Jurkat, Clone E6-1 (cell line): ENCODE results near the gene MALRD1.

Experiments
- DNase-seq: peaks from one replicate; pipeline ENCODE4 v3.0.0-alpha.2; 2011; ENCODE audit warnings: low read depth, low spot score
- H3K4me3 ChIP-seq: 2 replicates; pipeline ENCODE4 v1.5.1; 2011; ENCODE audit warnings: mild to moderate bottlenecking, low read length, control low read depth, moderate library complexity

MALRD1 gene

GRCh38 chr10:19656420-19657042 lies 607.9 kb downstream of the MALRD1 start:
- no peak overlapping the region for H3K4me3 ChIP-seq
- no peak for DNase-seq

GRCh38 chr10:19658131-19658530 lies 609.5 kb downstream of the MALRD1 start:
- no peak for DNase-seq
- H3K4me3 ChIP-seq = no peak overlapping the region

DNA sequence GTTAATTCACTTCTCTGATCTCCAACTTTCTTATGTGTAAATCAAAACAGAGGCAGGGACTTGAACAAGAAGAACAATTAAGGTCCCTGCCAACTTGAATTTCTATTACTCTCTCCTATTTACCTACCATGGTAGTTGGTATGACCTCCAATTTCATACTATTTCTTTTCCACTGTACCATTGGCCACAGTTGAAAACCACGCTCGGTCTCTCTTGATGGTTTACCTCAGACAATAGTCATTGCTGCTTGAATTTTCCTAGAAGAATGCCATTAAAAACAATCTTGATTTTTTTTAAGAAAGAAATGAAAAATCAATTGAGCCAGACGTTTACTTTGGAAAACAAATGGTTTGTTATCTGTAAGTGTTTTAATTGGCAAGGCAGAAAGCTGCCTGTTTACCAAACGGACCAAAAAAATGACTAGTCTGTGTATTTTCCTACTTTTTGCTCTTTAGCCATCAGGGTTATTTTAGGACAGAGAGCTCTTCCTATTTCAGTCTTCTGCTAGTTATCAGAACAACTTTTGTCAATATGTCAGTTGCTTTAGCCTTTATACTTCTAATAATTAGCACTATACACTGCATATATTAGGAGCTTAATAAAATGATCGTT lies 610.1 kb downstream of the MALRD1 start:
- DNase-seq = no peak
- no peak overlapping the region for H3K4me3 ChIP-seq

DNA sequence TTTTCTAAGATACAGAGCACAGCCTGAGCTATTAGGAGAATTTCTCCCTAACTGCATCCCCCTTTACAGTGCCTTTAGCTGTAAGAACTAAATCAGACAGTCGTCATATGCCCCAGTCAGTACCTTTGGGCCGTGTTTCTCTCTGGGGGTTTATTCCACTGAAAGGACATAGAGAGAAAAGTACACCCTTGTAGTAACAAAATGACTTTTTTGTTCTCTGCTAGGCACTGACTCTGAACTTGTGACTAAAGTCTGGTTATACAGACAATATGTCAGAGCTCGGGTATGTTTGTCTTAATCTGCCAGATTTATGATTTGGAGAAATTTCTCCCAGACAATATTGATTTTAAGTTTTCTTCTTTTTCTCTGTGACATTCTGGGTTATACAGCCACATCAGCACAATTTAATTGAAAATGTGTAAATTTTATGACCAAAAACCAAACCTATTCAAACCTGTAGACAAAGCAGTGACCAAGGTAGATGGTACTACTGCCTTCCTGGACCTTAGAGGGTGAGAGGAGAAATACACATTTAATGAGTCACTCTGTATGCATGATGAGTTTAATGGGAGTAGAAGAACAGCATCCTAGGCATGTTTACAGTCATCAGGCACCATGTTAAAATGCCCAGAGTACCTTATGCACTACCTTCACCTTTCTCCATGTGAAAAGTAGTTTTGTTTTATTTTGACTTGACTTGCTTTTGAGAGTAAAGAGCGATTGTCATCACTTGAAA lies 611.5 kb downstream of the MALRD1 start:
- no peak for DNase-seq
- no peak overlapping the region for H3K4me3 ChIP-seq

- no peak for DNase-seq
- H3K4me3 ChIP-seq = no peak overlapping the region
These were observed 614.7 kb downstream of the MALRD1 start for GRCh38 chr10:19663344-19663743.

- no peak overlapping the region for H3K4me3 ChIP-seq
- no peak for DNase-seq
These were observed 619.5 kb downstream of the MALRD1 start for GRCh38 chr10:19668116-19668515.

DNA sequence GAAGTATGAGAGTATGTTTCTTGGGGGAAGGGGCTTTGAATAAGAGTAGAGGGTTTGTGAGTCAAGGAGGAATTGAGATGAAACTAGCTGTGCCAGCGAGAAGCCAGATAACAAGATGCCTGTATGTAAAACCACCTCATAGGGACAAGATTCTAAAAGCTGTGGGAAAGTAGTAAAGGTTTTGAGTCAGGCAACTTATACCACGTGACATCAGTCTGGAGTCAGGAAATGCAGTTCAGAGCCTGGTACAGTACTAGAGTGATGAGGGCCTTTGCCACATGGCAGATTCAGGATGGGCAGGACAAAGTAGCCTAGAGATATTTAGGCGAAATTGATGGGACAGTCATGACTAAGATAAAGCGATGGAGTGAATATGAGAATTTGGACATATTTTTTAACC lies 627.5 kb downstream of the MALRD1 start:
- no peak for DNase-seq
- H3K4me3 ChIP-seq = no peak overlapping the region

DNA sequence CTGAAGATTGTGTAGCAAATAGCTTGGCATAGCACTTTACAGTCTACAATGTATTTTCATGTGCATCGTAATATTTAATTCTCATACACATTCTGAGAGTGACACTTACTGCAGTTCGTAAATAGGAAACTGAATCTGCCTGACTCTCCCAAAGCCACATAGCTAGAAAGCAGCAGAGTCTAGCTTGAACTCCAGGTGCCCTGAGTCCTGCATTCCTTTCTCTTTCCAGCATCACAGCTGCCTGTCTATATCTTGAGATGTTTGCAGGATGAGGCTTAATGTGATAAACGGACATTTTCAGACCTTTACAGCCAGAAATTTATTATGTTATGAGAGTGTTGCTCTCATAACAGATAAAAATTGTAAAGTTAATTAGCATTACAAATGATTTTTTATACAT lies 634.8 kb downstream of the MALRD1 start:
- no peak overlapping the region for H3K4me3 ChIP-seq
- DNase-seq = no peak

GRCh38 chr10:19683960-19684359 lies 635.4 kb downstream of the MALRD1 start:
- no peak for DNase-seq
- H3K4me3 ChIP-seq = no peak overlapping the region

DNA sequence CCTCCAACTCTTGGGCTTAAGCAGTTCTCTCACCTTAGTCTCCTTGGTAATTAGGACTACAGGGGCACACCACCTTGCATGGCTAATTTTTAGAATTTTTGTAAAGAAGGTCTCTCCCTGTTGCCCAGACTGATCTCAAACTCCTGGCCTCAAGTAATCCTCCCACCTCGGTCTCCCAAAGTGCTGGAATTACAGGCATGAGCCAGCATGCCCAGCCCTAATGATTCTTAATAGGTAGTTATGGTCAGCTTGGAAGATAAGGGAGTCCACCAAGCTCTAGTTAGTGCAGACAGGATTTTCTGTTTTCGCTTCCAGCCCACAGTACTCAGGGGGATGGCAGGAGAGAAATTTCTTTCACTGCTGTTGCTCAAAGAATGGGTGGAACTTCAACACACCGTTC lies 639.7 kb downstream of the MALRD1 start:
- no peak for DNase-seq
- no peak overlapping the region for H3K4me3 ChIP-seq

GRCh38 chr10:19689231-19689630 lies 640.6 kb downstream of the MALRD1 start:
- H3K4me3 ChIP-seq = no peak overlapping the region

GRCh38 chr10:19699299-19699698 lies 650.7 kb downstream of the MALRD1 start:
- DNase-seq = no peak
- H3K4me3 ChIP-seq = no peak overlapping the region

More at GRCh38 chr10:19689231-19689630, 640.6 kb downstream of the MALRD1 start:
- no peak for DNase-seq

DNA sequence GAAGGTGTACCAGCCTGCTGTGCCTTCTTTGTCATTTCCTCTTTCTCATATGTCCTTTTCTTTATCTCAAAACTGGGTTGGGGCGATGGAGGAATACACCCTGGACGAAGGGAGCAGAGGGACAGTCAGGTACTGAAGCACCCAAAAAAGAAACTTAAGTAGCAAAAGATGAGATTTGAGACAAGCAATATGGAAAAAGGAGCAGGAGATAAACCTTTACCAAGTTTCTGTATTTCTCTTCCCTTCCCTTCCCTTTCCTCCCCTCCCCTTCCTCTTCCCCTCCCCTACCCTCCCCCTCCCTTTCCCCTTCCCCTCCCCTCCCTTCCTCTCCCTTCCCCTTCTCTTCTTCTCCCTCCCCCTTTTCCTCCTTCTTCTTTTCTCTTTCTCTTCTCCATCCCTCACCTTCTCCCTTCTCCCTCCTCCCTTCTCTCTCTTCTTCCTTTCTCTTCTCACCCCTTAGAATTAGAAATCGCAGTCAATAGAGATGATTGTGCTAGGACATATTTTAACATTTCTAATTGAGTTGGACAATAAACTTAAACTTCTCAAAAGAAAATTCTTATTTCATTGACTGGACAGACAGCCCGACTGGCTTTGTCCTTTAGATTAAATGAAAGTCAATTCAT lies 652.9 kb downstream of the MALRD1 start:
- no peak for DNase-seq
- no peak overlapping the region for H3K4me3 ChIP-seq

DNA sequence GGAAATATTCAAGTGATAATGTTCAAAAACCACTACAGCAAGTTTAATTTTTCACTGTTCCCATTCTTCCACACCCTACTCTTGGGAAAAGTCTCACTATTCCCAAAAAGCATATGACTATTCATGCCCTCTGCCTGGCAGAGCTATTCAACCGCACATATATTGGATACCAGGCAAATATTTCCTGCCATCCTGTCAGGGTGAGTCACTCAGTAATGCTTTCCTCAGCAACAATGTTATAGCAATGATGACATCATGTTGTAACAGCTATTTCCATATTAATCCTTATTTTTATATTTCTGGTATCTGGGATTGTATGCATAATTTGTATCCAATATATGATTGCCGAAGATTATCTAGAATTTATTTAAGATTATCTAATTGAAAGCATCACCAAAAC lies 653.6 kb downstream of the MALRD1 start:
- no peak for DNase-seq
- no peak overlapping the region for H3K4me3 ChIP-seq

- H3K4me3 ChIP-seq = no peak overlapping the region
- DNase-seq = no peak
These were observed 655.9 kb downstream of the MALRD1 start for GRCh38 chr10:19704544-19704943.

- DNase-seq = no peak
- no peak overlapping the region for H3K4me3 ChIP-seq
These were observed 656.6 kb downstream of the MALRD1 start for GRCh38 chr10:19705250-19705649.

DNA sequence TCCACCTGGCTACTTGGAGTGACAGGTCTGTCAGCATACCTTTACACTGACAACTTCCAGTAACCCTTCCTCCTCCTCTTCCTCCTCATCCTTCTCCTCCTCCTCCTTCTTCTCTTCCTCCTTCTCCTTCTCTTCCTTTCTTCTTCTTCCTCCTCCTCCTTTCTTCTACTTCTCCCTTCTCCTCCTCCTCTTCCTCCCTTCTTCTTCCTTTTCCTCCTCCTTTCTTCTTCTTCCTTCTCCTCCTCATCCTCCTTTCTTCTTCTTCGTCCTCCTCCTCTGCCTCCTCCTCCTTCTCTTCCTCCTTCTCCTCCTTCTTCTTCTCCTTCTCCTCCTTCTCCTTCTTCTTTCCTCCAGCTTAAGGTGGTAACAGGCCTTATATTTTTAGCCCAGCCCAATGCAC lies 658.3 kb downstream of the MALRD1 start:
- DNase-seq = no peak
- no peak overlapping the region for H3K4me3 ChIP-seq

- no peak overlapping the region for H3K4me3 ChIP-seq
- DNase-seq = no peak
These were observed 658.8 kb downstream of the MALRD1 start for GRCh38 chr10:19707376-19707775.

DNA sequence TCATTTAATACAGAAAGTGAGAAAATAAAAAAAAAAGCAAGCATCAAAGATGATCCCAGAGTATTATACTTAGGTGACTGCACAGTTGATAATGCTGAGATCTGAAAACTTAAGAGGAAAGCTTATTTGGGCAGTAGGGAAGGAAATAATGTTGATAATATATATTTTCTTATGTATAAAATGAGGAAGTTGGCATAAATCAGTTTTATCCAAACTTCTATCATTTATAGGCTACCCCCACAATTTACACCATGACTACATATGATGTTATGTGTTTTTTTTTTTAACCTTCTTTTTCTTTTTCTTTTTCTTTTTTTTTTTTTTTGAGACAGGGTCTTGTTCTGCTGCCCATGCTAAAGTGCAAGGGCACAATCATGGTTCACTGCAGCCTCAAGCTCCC lies 659.4 kb downstream of the MALRD1 start:
- no peak overlapping the region for H3K4me3 ChIP-seq
- DNase-seq = no peak

GRCh38 chr10:19710600-19710999 lies 662.0 kb downstream of the MALRD1 start:
- DNase-seq = no peak
- no peak overlapping the region for H3K4me3 ChIP-seq
